Anterior cingulate cortex (tissue), 58 donors: Measurements from ENCODE around the gene BMI1.

ENCODE experiments used
- DNase-seq, 58 donors: peaks; one replicate each; lab custom pipeline; 2025; lab: John Stamatoyannopoulos, UW

The BMI1 gene

DNA sequence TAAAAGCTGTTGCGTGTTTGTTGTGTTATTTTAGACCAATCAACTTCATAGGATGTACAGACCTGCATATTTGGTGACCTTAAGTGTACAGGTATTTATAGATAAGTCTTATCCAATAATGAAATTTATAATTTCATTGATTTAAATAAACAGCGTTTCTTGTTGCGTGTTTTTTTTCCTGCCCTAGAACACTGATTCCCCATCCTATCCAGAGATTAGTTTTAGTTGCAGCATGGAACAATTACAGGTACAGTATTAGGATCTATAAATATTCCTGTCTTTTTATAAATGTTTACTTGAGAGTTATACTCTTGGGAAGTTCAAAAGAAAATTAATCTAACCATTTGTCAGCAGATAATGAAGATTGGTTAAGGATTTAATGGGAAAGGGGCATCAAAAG, 2.1 kb upstream of the BMI1 start:
- no peak for DNase-seq

DNA sequence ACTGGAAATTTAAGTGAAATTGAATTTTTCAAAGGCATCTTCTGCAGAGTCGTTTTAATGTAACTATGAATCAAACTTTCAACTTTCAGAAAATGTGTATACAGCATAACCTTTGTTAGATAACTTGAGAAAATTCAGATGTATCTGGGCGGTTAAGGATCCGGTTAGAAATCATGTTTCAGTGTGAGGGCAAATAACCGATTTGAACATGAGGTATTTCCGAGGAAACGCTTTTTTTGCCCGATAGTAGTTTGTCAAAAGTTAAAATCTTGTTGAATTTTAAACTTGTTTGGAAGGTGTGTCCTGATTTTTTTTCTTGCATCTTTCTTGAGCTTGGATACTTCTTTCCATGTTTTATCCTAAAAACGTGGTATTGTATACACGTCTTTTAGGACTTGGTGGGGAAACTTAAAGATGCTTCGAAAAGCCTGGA, 1.3 kb upstream of the BMI1 start:
- DNase-seq, result no peak

DNA sequence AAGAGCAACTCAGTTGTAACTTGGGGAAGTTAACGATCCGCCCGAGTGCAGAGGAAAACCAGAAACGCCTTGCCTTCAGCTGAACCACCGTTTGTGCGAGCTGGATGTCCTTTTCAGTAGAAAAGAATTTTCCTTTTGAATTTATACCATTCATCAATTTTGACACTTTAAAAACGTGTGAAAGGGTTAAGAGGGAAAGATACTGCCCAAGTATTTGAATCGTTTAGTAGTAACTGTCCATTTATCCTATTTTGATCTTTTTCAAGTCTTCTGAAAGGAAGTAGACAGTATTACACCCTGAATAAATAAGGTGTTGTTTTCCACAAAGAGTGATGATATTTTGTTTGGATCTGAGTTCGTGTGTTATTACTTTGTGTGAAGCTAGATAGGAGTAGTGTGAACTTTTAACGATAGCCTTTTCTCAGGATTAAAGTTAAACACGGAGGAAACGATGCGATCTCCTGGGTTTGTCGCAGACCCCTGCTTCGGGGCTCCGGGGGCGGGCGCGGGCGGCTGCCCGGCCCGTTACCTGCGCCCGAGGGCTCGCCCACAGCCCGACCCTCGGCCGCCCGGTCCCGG, 830 bp upstream of the BMI1 start:
- peak in 1 of 58 donors; percentile 5 for DNase-seq

DNA sequence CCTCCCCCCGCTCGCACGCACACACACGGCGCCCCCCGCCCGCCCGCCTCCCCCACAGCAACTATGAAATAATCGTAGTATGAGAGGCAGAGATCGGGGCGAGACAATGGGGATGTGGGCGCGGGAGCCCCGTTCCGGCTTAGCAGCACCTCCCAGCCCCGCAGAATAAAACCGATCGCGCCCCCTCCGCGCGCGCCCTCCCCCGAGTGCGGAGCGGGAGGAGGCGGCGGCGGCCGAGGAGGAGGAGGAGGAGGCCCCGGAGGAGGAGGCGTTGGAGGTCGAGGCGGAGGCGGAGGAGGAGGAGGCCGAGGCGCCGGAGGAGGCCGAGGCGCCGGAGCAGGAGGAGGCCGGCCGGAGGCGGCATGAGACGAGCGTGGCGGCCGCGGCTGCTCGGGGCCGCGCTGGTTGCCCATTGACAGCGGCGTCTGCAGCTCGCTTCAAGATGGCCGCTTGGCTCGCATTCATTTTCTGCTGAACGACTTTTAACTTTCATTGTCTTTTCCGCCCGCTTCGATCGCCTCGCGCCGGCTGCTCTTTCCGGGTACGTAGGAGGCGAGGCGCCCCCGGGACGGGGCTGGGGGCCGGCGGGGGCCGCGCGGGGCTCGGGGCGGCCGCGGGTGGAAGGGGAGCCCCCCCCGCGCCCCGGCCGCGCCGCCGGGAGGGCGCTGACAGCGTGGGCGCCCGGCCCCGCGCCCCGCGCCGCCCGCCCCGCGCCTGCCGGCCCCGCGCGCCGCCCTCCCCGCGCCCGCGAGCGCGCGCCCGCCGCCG, 441 bp downstream of the BMI1 start:
- peak in 42 of 58 donors; percentile 21 to 87 (median 68) for DNase-seq

DNA sequence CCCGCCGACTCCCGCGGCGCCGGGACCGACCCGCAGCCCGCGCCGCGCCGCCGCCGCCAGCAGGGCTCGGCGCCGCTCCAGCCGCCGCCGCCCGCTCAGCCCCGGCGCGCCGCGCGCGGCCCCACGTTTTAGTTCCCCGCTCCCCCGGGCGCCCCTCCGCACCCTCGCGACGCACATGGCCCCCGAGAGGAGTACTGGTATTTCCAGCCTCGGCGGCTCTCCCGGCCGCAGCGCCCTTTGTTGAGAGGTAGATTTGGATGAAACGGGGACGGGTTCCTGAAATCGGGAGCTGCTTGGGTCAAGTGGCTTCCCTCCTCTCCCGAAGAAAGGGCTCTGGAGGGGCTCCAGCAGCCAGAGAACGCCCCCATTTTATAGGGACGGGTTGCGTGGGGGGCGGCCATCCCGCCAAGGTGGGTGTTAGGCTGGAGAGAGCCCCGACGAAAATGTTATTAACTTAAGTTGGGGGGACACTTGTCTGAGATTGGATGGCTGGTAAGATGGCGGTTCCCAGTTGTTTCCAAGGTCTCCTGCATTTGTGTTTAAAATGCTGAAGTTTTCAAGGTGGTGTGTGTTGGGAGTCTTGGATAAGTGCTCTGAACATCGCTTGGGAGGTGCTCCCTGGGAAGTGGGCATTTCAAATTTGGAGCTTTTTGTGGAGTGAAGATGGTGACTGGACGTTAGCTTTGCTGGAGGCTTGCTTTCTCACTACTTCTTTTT, 1.2 kb downstream of the BMI1 start:
- peak in 21 of 58 donors; percentile 10 to 62 (median 35) for DNase-seq

DNA sequence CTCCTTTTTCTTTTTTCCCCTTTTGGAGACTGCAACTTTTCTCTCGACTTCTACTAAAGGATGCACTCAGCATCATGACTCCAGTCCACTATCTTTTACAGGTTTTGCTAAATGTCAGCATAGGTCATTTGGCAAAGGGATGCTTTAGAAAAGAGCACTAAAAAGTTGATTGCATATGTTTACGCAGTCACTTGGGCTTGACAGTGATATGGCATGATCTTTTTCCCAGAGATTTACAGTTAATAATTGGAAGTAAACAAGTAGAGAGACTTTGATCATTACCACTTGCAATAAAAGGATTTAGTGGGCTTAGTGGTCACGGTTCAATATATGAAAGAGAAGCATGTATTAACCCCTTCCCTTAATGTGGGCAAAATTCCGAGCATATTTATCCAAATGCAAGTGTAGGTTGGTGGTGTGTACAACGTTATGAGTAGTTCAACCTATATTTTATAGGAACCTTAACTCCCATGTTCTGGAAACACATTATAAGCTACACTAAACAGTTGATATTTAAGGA, 1.8 kb downstream of the BMI1 start:
- DNase-seq, result no peak

DNA sequence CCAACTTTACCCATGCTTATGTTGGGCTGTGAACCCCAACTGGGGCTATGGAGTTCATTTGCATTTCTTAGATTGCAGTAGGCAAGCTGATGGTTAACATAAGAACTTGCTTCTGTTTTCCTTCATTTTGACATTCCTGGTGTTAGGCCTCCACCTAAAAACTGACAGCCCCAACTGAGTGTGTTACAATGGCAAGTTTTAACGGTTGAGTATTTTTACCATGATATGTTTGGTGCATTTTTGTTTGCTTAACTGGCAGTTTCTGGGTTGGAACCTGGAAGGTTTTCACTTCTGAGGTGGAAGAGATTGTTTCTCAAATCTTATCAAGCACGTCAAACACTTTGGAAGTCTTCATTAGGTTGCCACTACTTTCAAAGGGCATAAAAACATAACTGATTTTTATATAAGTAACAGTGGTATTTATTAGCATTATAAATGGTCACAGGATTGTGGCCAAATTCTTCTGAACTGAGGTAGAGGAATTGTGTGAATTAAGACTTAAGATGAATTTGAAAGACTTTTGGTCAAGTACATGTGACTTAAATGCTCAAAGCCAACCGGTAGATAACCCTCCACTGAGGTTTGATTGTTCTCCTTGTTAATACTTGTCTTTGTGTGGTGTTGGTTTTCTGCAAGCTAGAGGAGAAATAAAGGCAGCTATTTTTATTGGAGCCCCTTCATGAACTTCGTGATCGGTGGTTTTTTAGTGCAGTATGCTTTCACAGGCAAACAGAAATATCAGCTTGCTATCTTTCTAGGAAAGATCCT, 2.8 kb downstream of the BMI1 start:
- no peak for DNase-seq

DNA sequence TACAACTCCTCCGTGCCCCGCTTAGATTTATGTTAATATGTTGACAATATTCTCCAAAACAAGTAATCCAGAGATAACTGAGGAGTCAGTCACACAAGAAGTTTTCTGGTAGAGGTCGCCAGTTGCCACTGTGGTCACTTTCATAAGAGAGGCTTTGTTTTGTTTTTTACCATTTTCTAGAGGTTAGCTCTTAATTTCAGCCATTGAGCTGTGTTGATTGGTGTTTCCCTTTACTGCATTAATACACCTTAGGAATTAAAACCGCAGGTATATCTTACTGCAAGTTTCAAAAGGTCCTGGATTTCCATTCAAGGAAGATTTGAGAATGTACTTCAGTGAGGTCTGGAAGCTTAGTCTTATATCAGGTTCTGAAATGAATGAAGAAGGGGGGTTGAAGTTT, 3.5 kb downstream of the BMI1 start:
- no peak for DNase-seq

DNA sequence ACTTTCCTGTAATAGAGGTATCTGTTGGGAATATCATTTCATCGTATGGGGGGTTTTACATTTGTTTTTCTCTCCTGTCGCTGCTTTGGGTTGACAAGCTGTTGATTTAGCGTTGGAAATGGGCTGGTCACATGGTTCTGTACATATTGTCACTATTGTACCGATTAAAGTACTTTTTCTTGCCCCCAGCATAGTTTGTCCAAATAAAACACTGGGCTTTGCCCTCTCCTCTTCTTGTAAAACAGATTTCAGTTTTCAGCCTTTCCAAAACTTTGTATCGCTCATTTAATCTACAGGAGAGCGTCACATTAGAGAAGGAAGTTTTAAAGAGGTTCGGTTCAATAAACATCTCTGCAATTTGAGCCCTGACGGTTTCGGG, 4.0 kb downstream of the BMI1 start:
- no peak for DNase-seq

DNA sequence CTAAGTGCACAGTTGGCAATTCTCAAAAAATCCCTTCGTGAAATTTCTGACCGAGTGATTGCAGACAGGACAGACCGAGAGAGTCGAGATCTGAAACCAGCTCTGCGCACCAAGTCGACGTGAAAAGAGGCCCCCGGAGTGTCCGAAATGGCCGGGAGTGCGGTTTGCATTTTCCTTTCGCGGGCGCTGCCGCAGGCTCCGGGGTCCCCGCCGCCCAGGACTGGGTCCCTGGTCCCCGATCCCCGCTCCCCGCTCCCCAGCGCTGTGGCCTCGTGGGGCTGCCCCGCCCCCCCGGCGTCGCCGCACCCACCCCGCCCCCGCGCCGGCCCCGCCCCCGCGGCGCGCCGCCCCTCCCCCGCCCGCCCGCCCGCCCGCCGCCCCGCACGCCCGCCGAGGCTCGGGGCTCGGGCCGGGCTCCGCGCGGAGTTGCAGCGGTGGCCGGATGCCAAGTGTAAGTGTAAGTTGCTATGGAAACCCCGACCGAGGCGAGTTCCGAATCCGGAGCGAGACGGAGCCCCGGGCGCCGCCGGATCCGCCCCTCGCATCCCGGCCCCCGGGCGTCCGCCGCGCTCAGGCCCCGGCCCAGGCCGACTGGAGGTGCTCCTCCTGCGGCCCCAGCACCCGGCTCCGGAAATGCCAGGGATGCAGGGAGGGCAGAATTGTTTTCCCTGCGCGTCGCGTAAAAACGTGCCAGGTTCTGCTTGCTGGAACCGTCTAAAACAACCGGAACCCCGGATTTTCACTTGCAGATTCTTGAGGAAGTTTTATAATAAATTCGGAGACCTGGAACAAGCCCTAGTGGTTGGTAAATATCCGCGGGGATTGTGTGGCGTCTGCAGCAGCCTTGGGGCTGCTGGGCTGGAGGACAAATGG, 4.6 kb downstream of the BMI1 start:
- peak in 41 of 58 donors; percentile 20 to 85 (median 47) for DNase-seq

DNA sequence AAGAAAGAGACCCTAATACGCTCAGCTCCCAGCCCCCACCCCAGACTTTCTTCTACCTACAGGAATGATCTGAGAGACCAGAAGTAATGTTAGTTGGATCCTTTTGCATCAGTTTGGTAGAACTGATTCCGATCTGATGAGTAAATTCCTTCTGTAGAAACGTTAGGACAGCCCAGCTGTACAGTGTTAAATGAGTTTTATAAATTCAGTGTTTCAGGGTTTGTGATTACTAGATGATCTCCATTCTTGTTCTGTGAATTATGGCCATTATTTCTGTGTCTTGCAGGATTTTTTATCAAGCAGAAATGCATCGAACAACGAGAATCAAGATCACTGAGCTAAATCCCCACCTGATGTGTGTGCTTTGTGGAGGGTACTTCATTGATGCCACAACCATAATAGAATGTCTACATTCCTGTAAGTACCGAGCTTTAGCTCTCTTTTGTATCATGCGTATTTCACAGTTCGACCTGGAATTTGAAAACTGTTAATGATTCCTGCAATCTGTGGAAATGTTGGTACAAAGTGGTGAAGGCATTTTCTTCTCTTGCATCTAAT, 5.3 kb downstream of the BMI1 start:
- DNase-seq, result no peak

DNA sequence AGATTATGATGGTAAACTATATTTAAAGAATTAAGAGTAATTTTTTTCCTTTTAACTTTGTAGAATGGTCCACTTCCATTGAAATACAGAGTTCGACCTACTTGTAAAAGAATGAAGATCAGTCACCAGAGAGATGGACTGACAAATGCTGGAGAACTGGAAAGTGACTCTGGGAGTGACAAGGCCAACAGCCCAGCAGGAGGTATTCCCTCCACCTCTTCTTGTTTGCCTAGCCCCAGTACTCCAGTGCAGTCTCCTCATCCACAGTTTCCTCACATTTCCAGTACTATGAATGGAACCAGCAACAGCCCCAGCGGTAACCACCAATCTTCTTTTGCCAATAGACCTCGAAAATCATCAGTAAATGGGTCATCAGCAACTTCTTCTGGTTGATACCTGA, 8.3 kb downstream of the BMI1 start:
- no peak for DNase-seq

DNA sequence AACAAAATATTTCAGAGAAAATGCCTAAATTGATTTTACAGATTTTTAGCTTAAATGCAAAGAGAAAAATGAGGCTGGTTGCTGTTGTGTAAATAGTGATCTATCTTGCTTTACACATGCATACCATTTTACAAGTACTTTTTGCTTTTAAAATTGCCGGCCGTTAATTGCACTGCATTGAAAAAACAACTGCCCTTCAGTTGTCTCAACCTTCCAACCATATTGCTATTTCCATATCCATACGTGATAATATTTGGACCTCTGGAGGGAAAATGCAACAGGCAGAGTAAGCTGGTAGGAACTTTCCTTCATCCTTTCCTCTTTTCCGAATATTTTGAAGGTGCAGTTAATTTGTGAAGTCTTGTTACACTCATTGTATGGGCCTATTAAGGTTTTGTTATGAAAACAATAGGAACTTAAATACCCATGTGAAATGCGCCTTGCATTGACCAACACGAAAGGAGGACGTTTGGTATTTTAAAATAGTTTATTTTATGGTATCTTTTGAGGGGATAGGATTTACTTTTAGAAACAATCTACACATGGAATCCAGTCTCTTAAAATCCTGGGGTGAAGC, 11.3 kb downstream of the BMI1 start:
- no peak for DNase-seq

DNA sequence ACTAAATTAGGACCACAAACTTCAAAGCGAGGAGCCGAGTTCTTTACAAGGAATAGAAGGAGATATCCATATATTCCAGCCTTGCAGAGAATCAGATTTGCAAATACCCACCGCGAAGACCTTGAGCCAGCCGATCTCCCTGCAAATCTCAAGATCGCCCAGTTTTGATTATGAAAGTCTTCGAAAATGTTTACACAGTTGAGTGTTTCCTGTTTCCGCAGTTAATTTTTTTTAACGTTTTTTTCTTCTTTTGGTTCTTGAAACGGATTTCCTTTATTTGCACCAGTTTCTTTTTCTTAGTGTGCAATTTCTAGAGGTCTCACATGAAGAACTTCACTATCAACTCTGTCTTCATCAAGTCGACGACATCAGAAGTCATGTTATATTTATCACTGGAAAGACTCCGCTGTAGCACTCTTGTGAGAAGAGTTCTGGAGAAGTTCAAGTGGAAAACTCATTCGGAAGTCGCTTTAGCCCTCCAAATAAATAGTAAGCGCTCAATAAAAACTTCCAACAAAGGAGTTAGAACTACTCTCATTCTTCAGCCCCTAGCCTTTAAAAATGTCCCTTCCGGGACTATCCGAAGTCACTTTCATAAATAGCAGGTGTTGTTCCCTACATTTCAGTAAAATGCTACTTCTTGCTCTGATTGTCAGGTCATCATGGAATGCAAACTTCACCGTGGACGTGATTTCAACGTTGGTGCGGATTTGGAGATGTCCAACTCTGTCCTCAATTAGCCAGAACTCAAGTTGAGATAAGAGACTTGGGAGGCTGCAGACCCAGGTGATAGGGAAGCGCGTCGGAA, 12.5 kb downstream of the BMI1 start:
- no peak for DNase-seq

DNA sequence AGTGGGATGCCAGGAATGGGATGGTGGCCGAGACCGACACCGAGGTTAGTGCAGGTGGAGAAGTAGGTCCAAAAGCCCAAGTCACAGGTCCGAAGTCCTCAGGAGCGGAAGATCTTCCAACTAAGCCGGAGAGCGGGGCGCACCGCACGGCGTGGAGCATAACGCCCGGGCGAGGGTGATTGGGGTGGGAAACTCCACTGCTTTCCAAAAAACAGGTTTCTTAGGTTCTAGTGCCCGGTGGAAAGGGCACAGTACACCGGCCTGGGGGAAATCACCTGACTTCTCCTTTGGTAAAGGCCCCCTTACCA, 13.0 kb downstream of the BMI1 start:
- no peak for DNase-seq

DNA sequence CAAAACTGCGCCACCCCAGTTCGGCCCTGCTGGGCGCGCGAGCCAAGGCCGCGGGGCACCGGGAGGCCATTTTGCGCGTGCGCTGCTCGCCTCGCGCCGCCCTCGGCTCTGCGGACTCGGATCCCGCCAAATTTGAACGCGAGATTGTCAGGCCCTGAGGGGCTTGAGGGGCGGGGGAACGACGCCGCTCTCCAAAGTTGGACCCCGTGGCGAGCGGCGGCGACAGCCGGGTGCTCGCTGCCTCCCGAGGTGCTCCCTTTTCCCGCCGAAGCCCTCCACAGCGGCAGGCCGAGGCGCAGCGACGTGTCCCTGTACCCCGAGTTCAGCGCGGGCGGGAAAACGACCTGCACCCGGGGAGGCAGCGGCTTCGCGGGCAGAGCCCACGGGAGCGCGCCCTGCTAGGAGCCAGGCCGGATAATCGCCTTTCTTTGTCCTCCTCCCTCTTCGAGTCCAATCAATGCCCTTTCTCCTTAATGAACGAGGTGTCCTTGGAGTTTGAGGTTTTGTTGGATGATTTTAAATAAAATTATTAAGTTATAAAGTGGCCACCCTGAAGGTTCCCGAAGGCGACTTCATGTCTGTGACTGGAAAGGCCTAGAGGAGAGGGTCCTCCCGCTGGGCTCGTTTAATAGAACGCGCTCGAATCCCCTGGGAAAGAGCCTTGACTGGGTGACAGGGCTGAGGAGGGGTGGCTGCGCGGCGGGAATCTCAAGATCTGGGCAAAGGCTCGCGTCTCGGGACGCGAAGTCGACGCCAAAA, 13.7 kb downstream of the BMI1 start:
- DNase-seq, result peak in 1 of 58 donors; percentile 18

DNA sequence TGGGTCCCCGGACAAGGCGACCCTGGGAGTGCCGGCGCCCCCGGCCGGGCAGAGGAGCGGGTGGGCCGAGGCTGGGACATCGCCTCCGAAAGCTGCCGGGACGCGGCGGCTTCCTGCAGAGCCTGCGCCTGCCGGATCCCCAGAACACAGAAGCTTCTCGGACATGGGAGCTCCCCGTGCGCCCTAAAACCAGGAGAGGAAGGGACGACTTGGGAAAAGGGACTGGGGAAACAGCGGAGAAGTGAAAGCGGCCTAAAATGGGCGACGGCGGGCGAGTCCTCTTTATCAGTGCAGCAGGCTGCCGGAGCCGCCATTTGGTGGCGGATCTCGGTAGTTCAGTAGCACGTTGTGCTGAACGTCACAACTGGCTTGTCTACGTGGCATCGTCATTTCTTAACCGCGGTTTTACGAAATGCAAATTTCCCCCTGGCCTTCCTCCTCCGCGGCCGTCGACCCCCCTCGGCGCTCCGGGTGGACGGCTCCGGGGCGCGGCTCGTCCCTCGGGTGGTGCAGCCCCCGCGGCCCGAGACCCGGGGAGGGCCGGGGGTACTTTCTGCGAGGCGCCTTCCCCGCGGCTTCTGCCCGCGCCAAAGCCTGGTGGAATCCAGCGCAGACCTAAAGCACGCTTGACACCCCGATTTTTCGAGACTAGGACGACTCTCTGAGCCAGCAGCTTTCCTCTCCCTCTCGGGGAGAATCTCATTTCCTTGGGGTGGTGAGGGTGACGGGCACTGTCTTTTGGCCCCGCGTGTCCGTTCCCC, 14.5 kb downstream of the BMI1 start:
- DNase-seq, result peak in 18 of 58 donors; percentile 21 to 68 (median 33)
